ENCODE data around the gene C2orf92.

GRCh38 chr2:97654791-97655190 is 14.7 kb upstream of the C2orf92 start:
- TF ChIP-seq CTCF (IDR thresholded peaks at IDR 0.05; ENCODE audit: poor library complexity, severe bottlenecking) (no peak), REST (IDR thresholded peaks at IDR 0.05; ENCODE audit: borderline replicate concordance) (no peak), SMC3 (conservative IDR thresholded peaks at IDR 0.05; ENCODE audit: poor library complexity) (no peak), TAF1 (IDR thresholded peaks at IDR 0.05; ENCODE audit: low read depth) (no peak), EP300 (conservative IDR thresholded peaks at IDR 0.05; ENCODE audit: poor library complexity, severe bottlenecking) (no peak), MXI1 (conservative IDR thresholded peaks at IDR 0.05; ENCODE audit: poor library complexity, severe bottlenecking) (no peak)
